ENCODE data around the gene MECP2.

DNA sequence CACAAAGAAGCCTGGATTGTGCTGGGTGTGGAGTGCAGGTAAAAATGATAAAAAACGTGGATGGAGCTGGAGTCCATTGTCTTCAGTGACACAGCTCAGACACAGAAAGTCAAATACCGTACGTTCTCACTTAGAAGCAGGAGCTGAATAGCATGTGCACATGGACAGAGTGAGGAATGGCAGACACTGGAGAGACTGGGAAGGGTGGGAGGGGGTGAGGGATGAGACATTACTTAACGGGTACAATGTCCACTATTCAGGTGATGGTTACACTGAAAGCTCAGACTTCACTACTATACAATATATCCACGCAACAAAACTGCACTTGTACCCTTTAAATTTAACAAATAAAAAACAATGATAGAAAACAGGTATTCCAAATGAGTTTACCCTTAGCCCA lies 59.8 kb downstream of the MECP2 start:
- TF ChIP-seq, protein P1, sequence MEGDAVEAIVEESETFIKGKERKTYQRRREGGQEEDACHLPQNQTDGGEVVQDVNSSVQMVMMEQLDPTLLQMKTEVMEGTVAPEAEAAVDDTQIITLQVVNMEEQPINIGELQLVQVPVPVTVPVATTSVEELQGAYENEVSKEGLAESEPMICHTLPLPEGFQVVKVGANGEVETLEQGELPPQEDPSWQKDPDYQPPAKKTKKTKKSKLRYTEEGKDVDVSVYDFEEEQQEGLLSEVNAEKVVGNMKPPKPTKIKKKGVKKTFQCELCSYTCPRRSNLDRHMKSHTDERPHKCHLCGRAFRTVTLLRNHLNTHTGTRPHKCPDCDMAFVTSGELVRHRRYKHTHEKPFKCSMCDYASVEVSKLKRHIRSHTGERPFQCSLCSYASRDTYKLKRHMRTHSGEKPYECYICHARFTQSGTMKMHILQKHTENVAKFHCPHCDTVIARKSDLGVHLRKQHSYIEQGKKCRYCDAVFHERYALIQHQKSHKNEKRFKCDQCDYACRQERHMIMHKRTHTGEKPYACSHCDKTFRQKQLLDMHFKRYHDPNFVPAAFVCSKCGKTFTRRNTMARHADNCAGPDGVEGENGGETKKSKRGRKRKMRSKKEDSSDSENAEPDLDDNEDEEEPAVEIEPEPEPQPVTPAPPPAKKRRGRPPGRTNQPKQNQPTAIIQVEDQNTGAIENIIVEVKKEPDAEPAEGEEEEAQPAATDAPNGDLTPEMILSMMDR (IDR thresholded peaks at IDR 0.05) = no peak
- no peak for TF ChIP-seq POLR2A (IDR thresholded peaks at IDR 0.05)
